AG04450 (cell line): ENCODE results near the gene STAB1. TPM values are rescaled to one million over a fixed set of nuclear protein-coding genes. Genes with fewer than 3 reads are reported as not detected.

Experiments
- CTCF ChIA-PET: fragments of 300-600, 350-600 bp; formaldehyde crosslinking; extraction: SDS; loops from one replicate; lab custom pipeline; 2022; ENCODE audit warnings: antibody characterized with exemption, inconsistent platforms; lab: Charles Lee
- POLR2A ChIA-PET: fragments of 350-600 bp; formaldehyde crosslinking; extraction: SDS; loops from one replicate; lab custom pipeline; 2021; ENCODE audit warnings: antibody characterized with exemption, inconsistent platforms; lab: Yijun Ruan, JAX
- DNase-seq: peaks from one replicate; pipeline ENCODE4 v3.0.0-alpha.2; 2011; ENCODE audit warnings: low read depth, low spot score
- H3K27ac ChIP-seq: one replicate; pipeline ENCODE4 v1.5.1; 2012; ENCODE audit warnings: low read depth, low read length, control low read depth
- H3K27me3 ChIP-seq: one replicate; pipeline ENCODE4 v1.6.0; 2012; ENCODE audit warnings: low read length; ENCODE audit not compliant: control insufficient read depth, insufficient read depth
- H3K4me3 ChIP-seq: 2 replicates; pipeline ENCODE4 v1.5.1; 2011; ENCODE audit warnings: mild to moderate bottlenecking, low read depth, low read length, control low read depth
- H3K9me3 ChIP-seq: 2 replicates; pipeline ENCODE4 v1.5.1; 2012; ENCODE audit warnings: low read length; ENCODE audit not compliant: control insufficient read depth, insufficient read depth
- polyA plus RNA-seq: library from polyadenylated mRNA; depleted of rRNA; stranded (reverse); fragments of >200 nt; gene quantifications from 2 replicates; pipeline ENCODE4 v1.2.3, GENCODE V29; 2011
- TF ChIP-seq, protein P1 (sequence below): IDR thresholded peaks from 2 replicates; pipeline ENCODE4 v1.5.1; 2011; ENCODE audit warnings: low read depth, low read length, control low read depth, inconsistent platforms

The STAB1 gene
- polyA plus RNA-seq, 1 experiment = 0.02 TPM

DNA sequence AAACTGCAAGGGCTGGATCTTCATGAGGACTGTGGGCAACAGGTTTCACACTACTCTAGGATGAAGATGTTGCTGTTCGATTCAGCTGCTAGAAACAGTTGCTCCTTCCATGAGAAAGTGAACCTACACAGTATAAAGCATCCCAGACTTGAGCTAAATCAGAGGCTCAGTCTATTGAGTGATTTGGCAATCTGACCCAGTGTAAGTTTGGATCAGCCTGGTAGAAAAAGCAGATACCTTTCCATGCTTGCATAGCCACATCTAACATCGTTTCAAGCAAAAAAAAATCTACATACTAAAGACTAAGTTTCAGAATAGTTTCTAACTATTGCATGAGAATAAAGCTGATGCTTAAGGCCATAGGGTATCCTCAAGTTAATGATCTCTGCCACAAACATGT lies 45.9 kb downstream of the STAB1 start:
- DNase-seq = no peak
- ChIA-PET CTCF (no interaction called here), POLR2A (no interaction called here)
- H3K27ac ChIP-seq = no peak overlapping the region
- H3K9me3 ChIP-seq = no peaks in the 10 kb centered on the region
- H3K27me3 ChIP-seq = no peaks in the 10 kb centered on the region
- TF ChIP-seq, protein P1, sequence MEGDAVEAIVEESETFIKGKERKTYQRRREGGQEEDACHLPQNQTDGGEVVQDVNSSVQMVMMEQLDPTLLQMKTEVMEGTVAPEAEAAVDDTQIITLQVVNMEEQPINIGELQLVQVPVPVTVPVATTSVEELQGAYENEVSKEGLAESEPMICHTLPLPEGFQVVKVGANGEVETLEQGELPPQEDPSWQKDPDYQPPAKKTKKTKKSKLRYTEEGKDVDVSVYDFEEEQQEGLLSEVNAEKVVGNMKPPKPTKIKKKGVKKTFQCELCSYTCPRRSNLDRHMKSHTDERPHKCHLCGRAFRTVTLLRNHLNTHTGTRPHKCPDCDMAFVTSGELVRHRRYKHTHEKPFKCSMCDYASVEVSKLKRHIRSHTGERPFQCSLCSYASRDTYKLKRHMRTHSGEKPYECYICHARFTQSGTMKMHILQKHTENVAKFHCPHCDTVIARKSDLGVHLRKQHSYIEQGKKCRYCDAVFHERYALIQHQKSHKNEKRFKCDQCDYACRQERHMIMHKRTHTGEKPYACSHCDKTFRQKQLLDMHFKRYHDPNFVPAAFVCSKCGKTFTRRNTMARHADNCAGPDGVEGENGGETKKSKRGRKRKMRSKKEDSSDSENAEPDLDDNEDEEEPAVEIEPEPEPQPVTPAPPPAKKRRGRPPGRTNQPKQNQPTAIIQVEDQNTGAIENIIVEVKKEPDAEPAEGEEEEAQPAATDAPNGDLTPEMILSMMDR = no peak
- no peak overlapping the region for H3K4me3 ChIP-seq

DNA sequence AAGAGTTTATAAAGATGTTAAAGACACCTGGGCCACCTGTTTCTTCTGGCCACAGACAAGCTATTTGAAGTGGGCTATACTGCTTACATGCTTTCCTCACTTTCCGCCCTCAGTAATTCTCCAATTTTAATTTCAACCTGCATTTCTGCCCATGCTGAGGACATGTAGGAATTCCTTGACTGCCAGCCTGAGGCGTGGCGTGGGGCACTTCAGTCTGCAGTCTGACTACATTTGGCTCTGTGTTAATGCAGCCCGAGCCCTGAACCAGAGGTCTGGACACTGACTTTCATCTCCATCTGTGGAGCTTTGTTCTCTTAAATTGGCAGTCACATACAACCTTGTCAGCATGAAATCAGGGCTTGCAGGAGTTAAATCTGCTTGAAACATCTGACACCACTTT lies 49.8 kb downstream of the STAB1 start:
- POLR2A ChIA-PET = interaction anchor here (1.8 kb wide), 1 partner anchor 9 kb away, joined by 7 read pairs; the partner anchor contains the start of gene UQCC5
- Histone ChIP-seq H3K4me3 (no peak overlapping the region), H3K27me3 (no peaks in the 10 kb centered on the region), H3K27ac (no peak overlapping the region), H3K9me3 (no peaks in the 10 kb centered on the region)
- DNase-seq = no peak
- CTCF ChIA-PET = no interaction called here
- TF ChIP-seq, protein P1 = no peak

DNA sequence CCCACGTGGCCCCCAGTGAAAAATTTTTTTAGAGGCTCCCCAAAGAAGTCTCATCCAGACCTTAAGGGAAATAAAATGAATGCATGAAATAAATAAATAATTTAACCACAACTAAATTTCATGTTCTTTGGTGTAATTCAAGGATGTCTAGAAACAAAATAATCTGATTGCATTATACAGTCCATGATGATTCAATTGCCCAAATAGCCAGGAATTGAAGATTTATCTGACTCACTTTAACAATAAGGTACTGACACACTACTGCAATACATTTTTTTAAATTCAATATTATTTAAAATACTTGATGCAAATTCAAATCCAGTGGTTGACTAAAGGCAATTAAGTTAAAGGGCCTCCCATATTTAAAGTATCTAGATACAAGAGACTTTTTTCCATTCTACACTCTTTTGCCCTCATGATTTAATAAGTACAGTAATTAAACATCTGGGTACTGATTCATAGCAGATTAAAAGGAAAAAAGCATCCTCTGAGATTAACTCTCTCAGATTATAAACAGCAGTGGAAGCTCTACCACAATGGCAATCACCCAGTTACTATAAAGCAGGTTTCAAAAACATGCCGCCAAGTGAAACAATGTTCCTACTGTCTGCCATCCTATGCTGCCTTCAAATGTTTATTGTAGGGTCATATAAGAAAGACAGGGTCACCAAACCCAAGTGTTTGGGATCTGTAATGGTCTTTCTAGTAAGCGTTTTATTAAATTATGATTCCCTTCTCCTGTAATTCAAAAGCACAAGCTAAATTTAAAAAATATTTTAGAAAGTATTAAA lies 51.2 kb downstream of the STAB1 start:
- ChIA-PET POLR2A (interaction anchor here (1.8 kb wide), 1 partner anchor 10 kb away, joined by 7 read pairs; the partner anchor contains the start of gene UQCC5), CTCF (interaction anchor here (0.8 kb wide), 1 partner anchor 100 kb away, joined by 3 read pairs; no protein-coding TSS in a partner anchor)
- TF ChIP-seq, protein P1 = no peak
- no peaks in the 10 kb centered on the region for H3K9me3 ChIP-seq
- no peak for DNase-seq
- no peak overlapping the region for H3K4me3 ChIP-seq
- no peaks in the 10 kb centered on the region for H3K27me3 ChIP-seq
- no peak overlapping the region for H3K27ac ChIP-seq

DNA sequence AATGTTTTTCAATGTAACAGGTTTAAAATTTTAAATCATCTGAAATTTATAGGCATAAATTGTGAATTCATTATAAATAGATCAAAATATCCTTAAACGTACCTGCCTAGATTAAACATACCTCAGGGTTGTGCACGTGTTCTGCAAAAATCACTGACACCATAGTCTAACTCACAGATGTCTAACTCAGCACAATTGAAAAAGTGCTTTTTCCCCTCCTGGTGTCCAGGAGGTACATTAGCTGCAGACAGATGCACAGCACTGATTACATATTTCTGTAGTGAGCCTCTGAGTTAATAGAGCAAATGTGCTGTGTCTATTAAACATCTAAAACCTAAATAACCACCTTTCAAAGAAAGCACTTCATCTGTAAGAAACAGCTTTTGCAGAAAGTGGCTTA lies 52.0 kb downstream of the STAB1 start:
- ChIA-PET POLR2A (no interaction called here), CTCF (no interaction called here)
- Histone ChIP-seq H3K9me3 (no peaks in the 10 kb centered on the region), H3K27ac (no peak overlapping the region), H3K27me3 (no peaks in the 10 kb centered on the region), H3K4me3 (no peak overlapping the region)
- TF ChIP-seq, protein P1 = no peak
- DNase-seq = no peak

DNA sequence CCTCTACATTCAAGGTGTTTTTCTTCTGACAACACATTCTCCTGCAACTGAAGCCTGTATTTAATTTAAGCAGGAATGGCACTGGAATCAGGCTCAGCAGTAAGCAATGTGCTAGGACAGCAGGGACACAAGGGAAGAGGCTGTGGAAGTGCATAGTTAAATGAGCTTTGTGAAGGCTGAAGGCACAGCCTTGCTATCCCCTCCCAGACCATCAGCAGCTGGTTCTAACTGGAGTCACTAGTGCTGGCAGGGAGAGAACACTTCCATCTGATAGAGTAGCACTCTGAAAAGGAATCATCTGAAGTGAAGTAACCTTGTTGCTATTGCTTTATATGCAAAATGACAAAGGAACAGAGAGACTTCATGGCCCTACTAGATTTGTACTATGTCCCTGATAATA lies 56.0 kb downstream of the STAB1 start:
- no peak overlapping the region for H3K27ac ChIP-seq
- CTCF ChIA-PET = interaction anchor here (0.8 kb wide), 1 partner anchor 80 kb away, joined by 3 read pairs; no protein-coding TSS in a partner anchor

More for the DNA sequence above, 56.0 kb downstream of the STAB1 start:
- H3K9me3 ChIP-seq = no peaks in the 10 kb centered on the region
- POLR2A ChIA-PET = no interaction called here
- H3K4me3 ChIP-seq = no peak overlapping the region
- no peaks in the 10 kb centered on the region for H3K27me3 ChIP-seq
- DNase-seq = no peak
- TF ChIP-seq, protein P1 = no peak
